Measurements from ENCODE around the gene GRID1. TPM values are rescaled to one million over a fixed set of nuclear protein-coding genes. Genes with fewer than 3 reads are reported as not detected.

GRID1 gene
- total RNA-seq, 3 donors from 2014 or later: 0.61 to 1.9 (median 0.87) TPM

- no peaks in the 10 kb centered on the region for H3K36me3 ChIP-seq (ENCODE audit: low read depth)
- intact Hi-C loops (cut with DNase I, micrococcal nuclease): no loop called here
- ATAC-seq: no peak
- H3K4me3 ChIP-seq: no peak overlapping the region
- DNase-seq: no peak
- no peak for TF ChIP-seq CTCF (IDR thresholded peaks at IDR 0.05)
- H3K4me1 ChIP-seq (ENCODE audit: low read depth): no peaks in the 10 kb centered on the region
- peaks cover 3% of the 10 kb centered on the region for H3K9me3 ChIP-seq
Observed at GRCh38 chr10:85674851-85675250, 691.7 kb downstream of the GRID1 start.

- no peak for DNase-seq
- intact Hi-C loops (cut with DNase I, micrococcal nuclease): no loop called here
- Histone ChIP-seq H3K36me3 (ENCODE audit: low read depth) (no peaks in the 10 kb centered on the region), H3K9me3 (peaks cover 3% of the 10 kb centered on the region), H3K4me3 (no peak overlapping the region), H3K4me1 (ENCODE audit: low read depth) (no peaks in the 10 kb centered on the region)
- TF ChIP-seq CTCF (IDR thresholded peaks at IDR 0.05): no peak
- no peak for ATAC-seq
Observed at GRCh38 chr10:85673270-85673669, 693.3 kb downstream of the GRID1 start.

GRCh38 chr10:85671530-85671929, 695.1 kb downstream of the GRID1 start:
- TF ChIP-seq CTCF (IDR thresholded peaks at IDR 0.05): no peak
- Histone ChIP-seq H3K4me1 (ENCODE audit: low read depth) (no peaks in the 10 kb centered on the region), H3K9me3 (peaks cover 3% of the 10 kb centered on the region), H3K36me3 (ENCODE audit: low read depth) (no peaks in the 10 kb centered on the region), H3K4me3 (no peak overlapping the region)
- ATAC-seq (no peak), DNase-seq (no peak)
- intact Hi-C loops (cut with DNase I, micrococcal nuclease): no loop called here

GRCh38 chr10:85668522-85668921, 698.1 kb downstream of the GRID1 start:
- no peak for TF ChIP-seq CTCF (IDR thresholded peaks at IDR 0.05)

GRCh38 chr10:85667638-85668233, 698.9 kb downstream of the GRID1 start:
- Histone ChIP-seq H3K9me3 (no peaks in the 10 kb centered on the region), H3K36me3 (ENCODE audit: low read depth) (no peaks in the 10 kb centered on the region), H3K4me3 (no peak overlapping the region), H3K4me1 (ENCODE audit: low read depth) (no peaks in the 10 kb centered on the region)
- TF ChIP-seq CTCF (IDR thresholded peaks at IDR 0.05): no peak
- no peak for ATAC-seq
- no peak for DNase-seq
- intact Hi-C loops (cut with DNase I, micrococcal nuclease): no loop called here

More at GRCh38 chr10:85668522-85668921, 698.1 kb downstream of the GRID1 start:
- no peaks in the 10 kb centered on the region for H3K4me1 ChIP-seq (ENCODE audit: low read depth)
- ATAC-seq (no peak), DNase-seq (no peak)
- peaks cover 3% of the 10 kb centered on the region for H3K9me3 ChIP-seq
- intact Hi-C loops (cut with DNase I, micrococcal nuclease): no loop called here
- H3K4me3 ChIP-seq: no peak overlapping the region
- no peaks in the 10 kb centered on the region for H3K36me3 ChIP-seq (ENCODE audit: low read depth)

GRCh38 chr10:85666987-85667386, 699.6 kb downstream of the GRID1 start:
- no peak for DNase-seq

More at GRCh38 chr10:85666987-85667386, 699.6 kb downstream of the GRID1 start:
- Histone ChIP-seq H3K4me3 (no peak overlapping the region), H3K4me1 (ENCODE audit: low read depth) (no peaks in the 10 kb centered on the region), H3K36me3 (ENCODE audit: low read depth) (no peaks in the 10 kb centered on the region), H3K9me3 (no peaks in the 10 kb centered on the region)
- intact Hi-C loops (cut with DNase I, micrococcal nuclease): no loop called here
- no peak for ATAC-seq
- no peak for TF ChIP-seq CTCF (IDR thresholded peaks at IDR 0.05)
